ENCODE data around the gene WNK4.
A peak's percentile ranks its signal among the peaks of the same experiment; 100 is the strongest.

WNK4 gene

DNA sequence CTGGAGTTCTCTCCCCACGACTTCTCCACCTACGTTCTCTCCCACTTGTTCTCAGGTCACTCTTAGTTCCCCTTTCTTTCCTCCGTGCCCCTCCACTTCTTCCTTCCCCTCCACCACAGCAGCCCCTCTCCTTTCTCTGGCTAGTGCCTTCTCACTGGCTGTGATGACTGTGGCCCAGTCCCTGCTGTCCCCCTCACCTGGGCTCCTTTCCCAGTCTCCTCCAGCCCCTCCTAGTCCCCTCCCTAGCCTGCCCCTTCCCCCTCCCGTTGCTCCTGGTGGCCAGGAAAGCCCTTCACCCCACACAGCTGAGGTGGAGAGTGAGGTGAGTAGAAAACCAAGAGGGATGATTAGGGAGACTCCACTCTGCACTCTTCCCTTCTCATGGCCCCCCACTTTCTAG lies 14.7 kb downstream of the WNK4 start:
- H3K9me3 ChIP-seq, result peaks cover 6% of the 10 kb centered on the region
- TF ChIP-seq, protein P1, sequence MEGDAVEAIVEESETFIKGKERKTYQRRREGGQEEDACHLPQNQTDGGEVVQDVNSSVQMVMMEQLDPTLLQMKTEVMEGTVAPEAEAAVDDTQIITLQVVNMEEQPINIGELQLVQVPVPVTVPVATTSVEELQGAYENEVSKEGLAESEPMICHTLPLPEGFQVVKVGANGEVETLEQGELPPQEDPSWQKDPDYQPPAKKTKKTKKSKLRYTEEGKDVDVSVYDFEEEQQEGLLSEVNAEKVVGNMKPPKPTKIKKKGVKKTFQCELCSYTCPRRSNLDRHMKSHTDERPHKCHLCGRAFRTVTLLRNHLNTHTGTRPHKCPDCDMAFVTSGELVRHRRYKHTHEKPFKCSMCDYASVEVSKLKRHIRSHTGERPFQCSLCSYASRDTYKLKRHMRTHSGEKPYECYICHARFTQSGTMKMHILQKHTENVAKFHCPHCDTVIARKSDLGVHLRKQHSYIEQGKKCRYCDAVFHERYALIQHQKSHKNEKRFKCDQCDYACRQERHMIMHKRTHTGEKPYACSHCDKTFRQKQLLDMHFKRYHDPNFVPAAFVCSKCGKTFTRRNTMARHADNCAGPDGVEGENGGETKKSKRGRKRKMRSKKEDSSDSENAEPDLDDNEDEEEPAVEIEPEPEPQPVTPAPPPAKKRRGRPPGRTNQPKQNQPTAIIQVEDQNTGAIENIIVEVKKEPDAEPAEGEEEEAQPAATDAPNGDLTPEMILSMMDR (IDR thresholded peaks at IDR 0.05; ENCODE audit: low read depth, low read length), result no peak
- peaks cover 5% of the 10 kb centered on the region; the same call in 1 of the 2 replicates for H3K27me3 ChIP-seq
- no peaks in the 10 kb centered on the region for H3K4me1 ChIP-seq
- no peaks in the 10 kb centered on the region for H3K36me3 ChIP-seq
- DNase-seq, result no peak
- H3K4me3 ChIP-seq (ENCODE audit: low read depth, low read length), result no peak overlapping the region

DNA sequence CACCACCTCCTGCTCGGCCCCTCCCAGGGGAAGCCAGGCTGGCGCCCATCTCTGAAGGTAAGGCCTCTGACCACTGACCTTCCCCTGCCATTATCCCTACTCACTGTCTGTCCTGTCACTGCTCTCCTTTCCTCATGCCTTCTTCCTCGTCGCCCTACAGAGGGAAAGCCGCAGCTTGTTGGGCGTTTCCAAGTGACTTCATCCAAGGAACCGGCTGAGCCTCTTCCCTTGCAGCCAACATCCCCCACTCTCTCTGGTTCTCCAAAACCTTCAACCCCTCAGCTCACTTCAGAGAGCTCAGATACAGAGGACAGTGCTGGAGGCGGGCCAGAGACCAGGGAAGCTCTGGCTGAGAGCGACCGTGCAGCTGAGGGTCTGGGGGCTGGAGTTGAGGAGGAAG lies 15.1 kb downstream of the WNK4 start:
- H3K9me3 ChIP-seq, result peaks cover 6% of the 10 kb centered on the region
- H3K4me3 ChIP-seq (ENCODE audit: low read depth, low read length), result no peak overlapping the region
- no peaks in the 10 kb centered on the region for H3K4me1 ChIP-seq
- TF ChIP-seq, protein P1 (IDR thresholded peaks at IDR 0.05; ENCODE audit: low read depth, low read length), result no peak
- DNase-seq, result no peak
- no peaks in the 10 kb centered on the region for H3K36me3 ChIP-seq
- peaks cover 8% of the 10 kb centered on the region; the same call in 1 of the 2 replicates for H3K27me3 ChIP-seq

DNA sequence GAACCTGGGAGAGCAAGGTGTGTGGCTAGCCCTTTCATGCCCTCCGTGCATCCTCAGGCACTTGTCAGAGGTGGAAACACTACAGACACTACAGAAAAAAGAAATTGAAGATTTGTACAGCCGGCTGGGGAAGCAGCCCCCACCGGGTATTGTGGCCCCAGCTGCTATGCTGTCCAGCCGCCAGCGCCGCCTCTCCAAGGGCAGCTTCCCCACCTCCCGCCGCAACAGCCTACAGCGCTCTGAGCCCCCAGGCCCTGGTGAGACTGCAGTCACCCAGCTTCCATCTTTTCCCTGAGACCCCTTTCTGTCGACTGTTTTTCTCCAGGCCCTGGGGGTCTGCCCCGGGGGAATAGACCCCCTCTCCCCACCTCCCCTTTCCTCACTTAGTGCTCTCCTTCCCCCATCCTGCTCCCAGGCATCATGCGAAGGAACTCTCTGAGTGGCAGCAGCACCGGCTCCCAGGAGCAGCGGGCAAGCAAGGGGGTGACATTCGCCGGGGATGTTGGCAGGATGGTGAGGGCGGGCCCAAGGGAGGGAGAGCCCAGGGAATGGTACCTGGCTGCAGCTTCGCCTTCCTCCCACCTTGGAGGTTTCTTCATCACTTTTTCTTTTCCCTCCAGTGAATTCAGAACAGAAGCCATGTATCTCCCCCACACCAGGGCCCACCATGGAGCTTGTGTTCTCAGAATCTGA lies 15.8 kb downstream of the WNK4 start:
- no peak overlapping the region for H3K4me3 ChIP-seq (ENCODE audit: low read depth, low read length)
- peaks cover 5% of the 10 kb centered on the region; the same call in 1 of the 2 replicates for H3K27me3 ChIP-seq
- TF ChIP-seq, protein P1 (IDR thresholded peaks at IDR 0.05; ENCODE audit: low read depth, low read length), result no peak
- no peaks in the 10 kb centered on the region for H3K4me1 ChIP-seq
- no peak for DNase-seq
- peaks cover 6% of the 10 kb centered on the region for H3K9me3 ChIP-seq
- no peaks in the 10 kb centered on the region for H3K36me3 ChIP-seq

DNA sequence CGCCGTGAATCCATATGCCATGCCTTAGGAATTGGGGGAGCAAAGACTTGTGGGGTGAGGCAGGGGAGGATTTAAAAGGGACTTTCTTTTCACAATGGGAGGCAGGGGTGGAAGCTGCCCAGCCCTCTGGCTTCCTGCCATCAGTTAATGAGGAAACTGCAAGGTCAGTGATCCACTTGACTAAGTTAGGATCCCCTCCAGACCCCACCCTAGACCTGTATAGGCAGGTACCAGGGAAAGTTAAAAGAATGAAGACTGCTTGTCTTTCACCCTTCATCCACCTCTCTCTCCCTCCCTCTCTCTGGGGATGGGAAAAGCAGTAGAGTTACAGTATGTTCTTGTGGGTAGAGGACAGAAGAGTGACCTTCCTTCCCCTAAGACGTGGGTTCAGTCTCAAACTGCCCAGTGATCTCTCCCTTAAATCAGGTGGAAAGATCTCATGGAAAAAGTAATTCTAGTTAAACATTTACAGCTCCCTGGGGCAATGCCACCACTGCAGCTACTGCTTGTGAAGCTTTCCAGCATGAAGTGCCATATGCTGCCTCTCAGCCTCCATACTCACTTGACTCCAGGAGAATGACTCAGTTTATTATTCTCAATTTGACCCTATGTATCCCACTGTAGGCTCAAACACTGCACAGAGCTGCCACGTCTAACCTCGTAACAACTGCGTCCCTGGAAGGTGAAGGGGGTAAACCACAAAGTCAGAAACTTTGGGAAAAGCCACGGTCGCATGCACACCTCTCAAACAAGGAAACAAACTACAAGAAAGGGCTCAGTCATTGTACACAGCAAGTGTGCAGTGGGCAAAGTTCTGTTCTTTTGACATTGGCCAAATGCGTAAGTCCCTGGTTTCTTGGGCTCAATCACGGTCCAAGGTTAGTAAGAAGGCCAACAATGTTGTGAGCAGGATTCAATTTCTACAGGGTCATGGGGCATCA lies 16.9 kb downstream of the WNK4 start:
- H3K4me1 ChIP-seq, result no peaks in the 10 kb centered on the region
- H3K27me3 ChIP-seq, result peaks cover 8% of the 10 kb centered on the region
- H3K4me3 ChIP-seq (ENCODE audit: low read depth, low read length), result peak overlapping the region; percentile 95
- TF ChIP-seq, protein P1 (IDR thresholded peaks at IDR 0.05; ENCODE audit: low read depth, low read length), result no peak
- DNase-seq, result no peak
- H3K36me3 ChIP-seq, result no peaks in the 10 kb centered on the region
- peaks cover 6% of the 10 kb centered on the region for H3K9me3 ChIP-seq

DNA sequence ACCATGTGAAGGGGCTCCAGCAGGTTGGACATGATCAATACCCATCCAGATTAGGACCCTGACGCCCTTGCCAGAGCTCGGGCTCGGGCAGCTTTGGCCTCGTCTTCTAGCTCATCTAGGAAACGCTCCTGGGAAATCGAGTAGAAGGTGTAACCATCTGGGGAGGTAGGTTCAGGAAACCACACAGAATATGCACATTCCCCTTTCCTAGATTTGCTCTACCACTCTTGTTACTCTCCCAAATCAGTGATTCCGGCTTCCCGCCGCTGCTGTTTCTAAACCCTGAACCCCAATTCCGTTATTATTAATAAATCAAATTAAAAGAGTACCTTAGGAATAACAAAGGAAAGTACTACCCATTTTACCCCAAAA lies 17.6 kb downstream of the WNK4 start:
- TF ChIP-seq, protein P1 (IDR thresholded peaks at IDR 0.05; ENCODE audit: low read depth, low read length), result no peak
- Histone ChIP-seq H3K4me3 (ENCODE audit: low read depth, low read length) (peak overlapping the region; percentile 95), H3K4me1 (no peaks in the 10 kb centered on the region), H3K9me3 (peaks cover 6% of the 10 kb centered on the region), H3K36me3 (no peaks in the 10 kb centered on the region), H3K27me3 (peaks cover 15% of the 10 kb centered on the region)
- no peak for DNase-seq

All from BE2C (cell line).